GM20000 (cell line): ENCODE measurements around the gene ERAS.
"Not testable (repeated sequence)": the region's sequence is repeated elsewhere in the genome, so short reads cannot be mapped to it uniquely, and the experiment has no call there.

Source experiments
- DNase-seq: peaks from one replicate; pipeline ENCODE4 v3.0.0; 2012; ENCODE audit warnings: low spot score
- TF ChIP-seq, protein P1 (sequence below): IDR thresholded peaks from 2 replicates; pipeline ENCODE4 v1.5.1; 2012; ENCODE audit warnings: mild to moderate bottlenecking, control low read depth; ENCODE audit errors: extremely low read depth, missing control alignments

ERAS gene

DNA sequence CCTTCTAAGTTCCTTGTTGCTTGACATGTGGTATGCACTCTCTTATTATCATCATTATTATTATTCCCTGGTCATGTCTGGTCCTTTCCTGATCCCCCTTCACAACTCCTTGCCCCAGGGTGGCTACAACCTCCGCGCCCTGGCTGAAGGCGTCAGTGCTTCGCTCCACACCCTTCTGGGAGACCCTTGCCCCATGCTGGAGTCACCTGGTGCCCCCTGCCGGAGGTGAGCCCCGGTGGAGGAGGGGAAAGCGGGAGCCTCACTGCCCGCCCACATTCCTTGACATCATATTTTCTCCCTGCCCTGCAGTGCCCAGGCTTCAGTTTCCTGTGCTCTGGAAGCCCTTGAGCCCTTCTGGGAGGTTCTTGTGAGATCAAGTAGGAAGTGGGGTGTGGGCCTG lies 11.0 kb upstream of the ERAS start:
- TF ChIP-seq, protein P1, sequence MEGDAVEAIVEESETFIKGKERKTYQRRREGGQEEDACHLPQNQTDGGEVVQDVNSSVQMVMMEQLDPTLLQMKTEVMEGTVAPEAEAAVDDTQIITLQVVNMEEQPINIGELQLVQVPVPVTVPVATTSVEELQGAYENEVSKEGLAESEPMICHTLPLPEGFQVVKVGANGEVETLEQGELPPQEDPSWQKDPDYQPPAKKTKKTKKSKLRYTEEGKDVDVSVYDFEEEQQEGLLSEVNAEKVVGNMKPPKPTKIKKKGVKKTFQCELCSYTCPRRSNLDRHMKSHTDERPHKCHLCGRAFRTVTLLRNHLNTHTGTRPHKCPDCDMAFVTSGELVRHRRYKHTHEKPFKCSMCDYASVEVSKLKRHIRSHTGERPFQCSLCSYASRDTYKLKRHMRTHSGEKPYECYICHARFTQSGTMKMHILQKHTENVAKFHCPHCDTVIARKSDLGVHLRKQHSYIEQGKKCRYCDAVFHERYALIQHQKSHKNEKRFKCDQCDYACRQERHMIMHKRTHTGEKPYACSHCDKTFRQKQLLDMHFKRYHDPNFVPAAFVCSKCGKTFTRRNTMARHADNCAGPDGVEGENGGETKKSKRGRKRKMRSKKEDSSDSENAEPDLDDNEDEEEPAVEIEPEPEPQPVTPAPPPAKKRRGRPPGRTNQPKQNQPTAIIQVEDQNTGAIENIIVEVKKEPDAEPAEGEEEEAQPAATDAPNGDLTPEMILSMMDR, result no peak
- no peak for DNase-seq

DNA sequence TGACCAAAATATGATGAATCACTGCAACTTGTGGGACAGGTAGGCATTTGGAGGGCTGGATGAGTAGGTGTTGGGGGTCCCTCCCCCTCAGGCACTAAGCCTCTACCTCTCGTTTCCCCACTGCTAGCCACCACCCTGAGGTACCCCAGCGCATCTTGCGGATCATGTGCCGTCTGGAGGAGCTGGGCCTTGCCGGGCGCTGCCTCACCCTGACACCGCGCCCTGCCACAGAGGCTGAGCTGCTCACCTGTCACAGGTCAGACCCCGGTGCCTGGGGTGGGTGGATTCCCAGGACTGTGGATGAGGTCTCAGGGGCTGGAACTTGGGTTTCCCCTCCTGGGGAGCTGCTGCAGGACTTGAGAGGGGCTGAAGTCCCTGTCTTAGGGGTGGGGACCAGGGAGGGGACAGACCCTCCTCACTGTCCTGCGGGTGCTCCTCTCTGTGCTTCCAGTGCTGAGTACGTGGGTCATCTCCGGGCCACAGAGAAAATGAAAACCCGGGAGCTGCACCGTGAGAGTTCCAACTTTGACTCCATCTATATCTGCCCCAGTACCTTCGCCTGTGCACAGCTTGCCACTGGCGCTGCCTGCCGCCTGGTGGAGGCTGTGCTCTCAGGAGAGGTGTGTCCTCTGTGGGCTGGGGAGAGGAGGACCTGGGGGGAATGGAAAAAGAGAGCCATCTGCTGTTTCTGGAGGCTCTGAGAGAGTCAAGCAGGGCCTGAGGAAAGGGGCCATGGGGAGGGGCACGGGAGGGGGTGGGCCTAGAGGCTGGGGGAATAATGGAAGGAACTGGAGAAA lies 10.1 kb upstream of the ERAS start:
- TF ChIP-seq, protein P1, result no peak
- no peak for DNase-seq

DNA sequence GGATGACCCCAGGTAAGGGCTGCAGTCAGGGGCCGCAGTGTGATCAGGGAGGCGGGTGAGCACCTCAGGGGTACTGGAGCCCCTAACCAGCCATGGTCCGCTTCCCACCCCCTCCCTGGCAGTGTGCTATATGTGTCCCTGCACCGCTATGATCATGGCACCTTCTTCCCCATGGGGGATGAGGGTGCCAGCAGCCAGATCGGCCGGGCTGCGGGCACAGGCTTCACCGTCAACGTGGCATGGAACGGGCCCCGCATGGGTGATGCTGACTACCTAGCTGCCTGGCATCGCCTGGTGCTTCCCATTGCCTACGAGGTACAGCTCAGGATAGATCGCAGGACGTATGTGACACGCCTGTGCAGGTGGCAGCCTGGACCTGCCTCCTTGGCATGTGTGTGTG lies 8.2 kb upstream of the ERAS start:
- no peak for DNase-seq
- TF ChIP-seq, protein P1, result no peak

DNA sequence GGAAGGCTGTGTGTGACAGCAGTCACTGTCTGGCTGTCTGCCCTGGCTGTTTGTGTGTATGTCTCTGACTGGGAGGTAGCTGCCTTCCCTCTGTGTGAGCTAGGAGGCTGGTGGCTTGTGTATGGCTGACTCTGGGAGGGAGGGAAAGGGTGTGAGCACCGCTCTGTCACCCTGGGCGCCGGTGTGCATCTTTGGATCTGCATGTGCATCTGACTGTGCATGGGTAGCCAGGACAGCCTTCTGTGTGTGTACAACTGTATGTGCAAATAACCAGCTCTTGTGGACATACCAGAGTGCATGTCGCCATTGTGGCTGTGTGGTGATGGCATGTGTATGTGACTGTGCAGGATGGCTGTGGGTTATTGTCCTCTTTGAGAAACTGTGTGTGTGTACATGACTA lies 7.4 kb upstream of the ERAS start:
- TF ChIP-seq, protein P1, result no peak
- DNase-seq, result no peak

DNA sequence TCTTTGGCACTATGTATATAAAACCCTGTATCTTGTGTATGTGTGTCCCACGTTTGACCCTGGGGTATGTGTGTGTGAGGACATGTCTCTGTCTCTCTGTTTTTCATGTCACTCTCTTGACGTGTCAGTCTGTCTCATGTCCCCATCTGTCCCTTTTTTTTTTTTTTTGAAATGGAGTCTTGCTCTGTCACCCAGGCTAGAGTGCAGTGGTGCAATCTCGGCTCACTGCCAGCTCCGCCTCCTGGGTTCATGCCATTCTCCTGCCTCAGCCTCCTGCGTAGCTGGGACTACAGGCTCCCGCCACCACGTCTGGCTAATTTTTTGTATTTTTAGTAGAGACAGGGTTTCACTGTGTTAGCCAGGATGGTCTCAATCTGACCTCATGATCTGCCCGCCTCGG lies 6.9 kb upstream of the ERAS start:
- DNase-seq, result not testable (repeated sequence)

DNA sequence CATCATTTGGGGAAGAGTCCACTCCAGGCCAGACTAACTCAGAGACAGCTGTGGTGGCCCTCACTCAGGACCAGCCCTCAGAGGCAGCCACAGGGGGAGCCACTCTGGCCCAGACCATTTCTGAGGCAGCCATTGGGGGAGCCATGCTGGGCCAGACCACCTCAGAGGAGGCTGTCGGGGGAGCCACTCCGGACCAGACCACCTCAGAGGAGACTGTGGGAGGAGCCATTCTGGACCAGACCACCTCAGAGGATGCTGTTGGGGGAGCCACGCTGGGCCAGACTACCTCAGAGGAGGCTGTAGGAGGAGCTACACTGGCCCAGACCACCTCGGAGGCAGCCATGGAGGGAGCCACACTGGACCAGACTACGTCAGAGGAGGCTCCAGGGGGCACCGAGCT lies 3.3 kb upstream of the ERAS start:
- TF ChIP-seq, protein P1, result no peak
- DNase-seq, result no peak

DNA sequence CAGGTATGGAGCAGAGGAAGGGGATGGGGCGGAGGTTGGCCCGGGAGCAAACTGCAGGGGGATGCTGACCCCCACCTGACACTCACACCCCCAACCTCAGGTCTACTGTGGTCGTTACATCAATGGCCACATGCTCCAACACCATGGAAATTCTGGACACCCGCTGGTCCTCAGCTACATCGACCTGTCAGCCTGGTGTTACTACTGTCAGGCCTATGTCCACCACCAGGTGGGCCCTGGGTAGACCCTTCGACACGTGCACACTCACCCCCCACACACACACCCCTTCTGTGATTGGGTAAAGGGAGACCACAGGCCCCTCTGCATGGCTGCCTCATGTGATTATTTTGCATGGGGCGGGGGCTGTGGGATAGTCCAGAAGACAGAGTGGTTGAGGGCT lies 2.2 kb upstream of the ERAS start:
- TF ChIP-seq, protein P1, result no peak
- DNase-seq, result no peak

DNA sequence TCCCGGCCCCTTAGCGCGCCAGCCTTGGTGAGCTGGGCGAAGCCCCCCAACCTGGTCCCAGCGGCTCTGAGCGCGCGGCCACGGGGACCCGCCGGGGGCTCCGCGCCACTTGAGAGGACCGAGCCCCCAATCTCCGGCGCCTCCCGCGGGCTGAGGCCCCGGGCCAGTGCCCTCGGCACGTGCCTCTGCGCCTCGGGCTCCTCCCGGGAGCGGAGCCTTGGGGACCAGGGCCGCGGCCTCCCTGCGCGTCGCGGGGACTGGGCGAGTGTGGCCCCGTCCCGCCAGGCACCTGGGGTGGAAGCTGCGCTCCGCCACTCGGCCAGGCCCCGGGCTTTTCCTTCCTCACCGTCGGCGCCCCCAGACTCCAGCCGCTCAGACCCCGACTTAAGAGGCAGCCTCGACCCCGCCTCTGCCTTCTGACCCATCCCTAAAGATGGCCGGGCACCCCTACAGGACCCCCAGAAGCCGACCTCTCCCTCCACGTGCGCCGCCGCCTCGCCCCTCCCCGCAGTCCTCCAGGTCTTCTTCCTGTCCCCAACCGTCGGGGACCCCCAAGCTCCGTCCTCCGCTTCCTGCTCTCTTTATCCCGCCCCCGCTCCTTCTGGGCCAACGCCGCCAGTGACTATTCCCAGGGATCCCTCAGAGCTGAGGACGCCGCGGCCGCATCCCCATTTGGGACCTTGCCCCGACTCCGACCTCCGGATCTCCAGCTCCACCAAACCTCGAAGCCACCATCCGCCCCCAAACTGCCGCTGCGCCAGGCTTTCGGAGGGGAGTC lies 752 bp downstream of the ERAS start:
- no peak for DNase-seq
- TF ChIP-seq, protein P1, result no peak
